Right renal cortex interstitium (tissue), 3 donors: Measurements from ENCODE around the gene EGFL7. TPM values are rescaled to one million over a fixed set of nuclear protein-coding genes. Genes with fewer than 3 reads are reported as not detected.

Experiments
- DNase-seq, 3 donors: peaks; one replicate each; pipeline ENCODE4 v3.0.0-alpha.2; 2013; ENCODE audit warnings: low read depth in 3 of 3, low spot score in 2 of 3
- polyA plus RNA-seq, 3 donors: library from polyadenylated mRNA; unstranded; fragments of 120-200 nt; gene quantifications; one replicate each; pipeline ENCODE4 v1.2.1, GENCODE V29; 2013; ENCODE audit not compliant: insufficient read length in 3 of 3

EGFL7 gene
- polyA plus RNA-seq, 3 donors = 42.9 to 51.6 (median 48.2) TPM

- DNase-seq = no peak
Observed at GRCh38 chr9:136658849-136659535, 3.7 kb upstream of the EGFL7 start.

GRCh38 chr9:136659861-136660784 lies 2.6 kb upstream of the EGFL7 start:
- DNase-seq = no peak

- DNase-seq = no peak
Observed at GRCh38 chr9:136660971-136661550, 1.7 kb upstream of the EGFL7 start.

GRCh38 chr9:136661641-136662325 lies 933 bp upstream of the EGFL7 start:
- DNase-seq = no peak

GRCh38 chr9:136662326-136662655 lies 425 bp upstream of the EGFL7 start:
- no peak for DNase-seq

- DNase-seq = no peak
Observed at GRCh38 chr9:136664000-136664915, 1.5 kb downstream of the EGFL7 start.

GRCh38 chr9:136665111-136665703 lies 2.5 kb downstream of the EGFL7 start:
- DNase-seq = no peak

- no peak for DNase-seq
Observed at GRCh38 chr9:136665704-136666371, 3.1 kb downstream of the EGFL7 start.

GRCh38 chr9:136666372-136667213 lies 3.9 kb downstream of the EGFL7 start:
- no peak for DNase-seq

- DNase-seq = no peak
Observed at GRCh38 chr9:136667214-136667939, 4.7 kb downstream of the EGFL7 start.

- no peak for DNase-seq
Observed at GRCh38 chr9:136667940-136668760, 5.4 kb downstream of the EGFL7 start.

GRCh38 chr9:136668983-136669790 lies 6.5 kb downstream of the EGFL7 start:
- no peak for DNase-seq

GRCh38 chr9:136669791-136670464 lies 7.2 kb downstream of the EGFL7 start:
- DNase-seq = no peak

- no peak for DNase-seq
Observed at GRCh38 chr9:136670576-136671253, 8.0 kb downstream of the EGFL7 start.

GRCh38 chr9:136671254-136671614 lies 8.5 kb downstream of the EGFL7 start:
- no peak for DNase-seq
